ENCODE measurements around the gene SCG5. TPM values are rescaled to one million over a fixed set of nuclear protein-coding genes. Genes with fewer than 3 reads are reported as not detected.

SCG5 gene
- total and polyA plus RNA-seq, 4 donors: 0.77 to 4.9 (median 0.96) TPM

- Histone ChIP-seq H3K4me1 (ENCODE audit: control insufficient read depth in 5 of 5, insufficient read depth in 5 of 5, low read length in 5 of 5) (no peaks in the 10 kb centered on the region), H3K36me3 (ENCODE audit: control insufficient read depth in 4 of 4, insufficient read depth in 4 of 4, low read length in 4 of 4) (no peaks in the 10 kb centered on the region), H3K9ac (ENCODE audit: insufficient read depth in 1 of 2, low read length in 2 of 2) (no peak overlapping the region), H3K27me3 (ENCODE audit: control insufficient read depth in 3 of 3, insufficient read depth in 3 of 3, low read length in 2 of 3) (no peaks in the 10 kb centered on the region), H3K27ac (ENCODE audit: low read depth in 1 of 2, low read length in 1 of 2) (no peak overlapping the region), H3K9me3 (ENCODE audit: control insufficient read depth in 4 of 4, insufficient read depth in 3 of 4, low read length in 3 of 4) (no peaks in the 10 kb centered on the region), H3K4me3 (no peak overlapping the region)
- WGBS, 2 donors: 77 to 82% methylated on average over 4 of the region's 4 CpGs
- ATAC-seq (ENCODE audit: insufficient read depth, low FRiP score) (no peak), DNase-seq (no peak)
- TF ChIP-seq CTCF (IDR thresholded peaks at IDR 0.05; ENCODE audit: control extremely low read depth, extremely low read depth): no peak
Measured at GRCh38 chr15:32746116-32746857, 104.8 kb downstream of the SCG5 start.

Small RNAs within 50 kb of the gene (small RNA-seq; reads per million reads assigned to genes)
- not detected for gene RN7SL286P (ENCODE audit: low replicate concordance)

Other genes with a start within 250 kb of the SCG5 start
- 1 to 10 TPM in 1 of 2 donors, under 1 TPM in 1; 0.65 to 2.5 TPM for gene GOLGA8K, start 238.4 kb upstream of the SCG5 start, total RNA-seq
- under 1 TPM; 0.30 to 0.41 TPM for gene GOLGA8K, start 238.4 kb upstream of the SCG5 start, polyA plus RNA-seq
- gene GOLGA8O, start 186.1 kb upstream of the SCG5 start, total RNA-seq: 1 to 10 TPM in 1 of 2 donors, not detected in 1; 3.2 TPM
- gene GOLGA8O, start 186.1 kb upstream of the SCG5 start, polyA plus RNA-seq: under 1 TPM; 0.22 to 0.42 TPM
- gene GOLGA8N, start 48.3 kb upstream of the SCG5 start, total RNA-seq: 10 to 100 TPM; 11.1 to 19.0 TPM
- gene GOLGA8N, start 48.3 kb upstream of the SCG5 start, polyA plus RNA-seq: 10 to 100 TPM in 1 of 2 donors, 1 to 10 TPM in 1; 2.0 to 11.6 TPM
- 1 to 10 TPM; 2.7 to 8.5 TPM for gene ARHGAP11A, start 26.2 kb upstream of the SCG5 start, total RNA-seq
- 1 to 10 TPM; 1.4 to 2.0 TPM for gene ARHGAP11A, start 26.2 kb upstream of the SCG5 start, polyA plus RNA-seq
- 1 to 10 TPM; 1.6 to 2.4 TPM for gene GREM1, start 76.3 kb downstream of the SCG5 start, total RNA-seq
- 1 to 10 TPM in 1 of 2 donors, under 1 TPM in 1; 0.06 to 1.8 TPM for gene GREM1, start 76.3 kb downstream of the SCG5 start, polyA plus RNA-seq